ENCODE measurements around the gene TUBB8B.
"Not testable (repeated sequence)": the region's sequence is repeated elsewhere in the genome, so short reads cannot be mapped to it uniquely, and the experiment has no call there.

The TUBB8B gene

DNA sequence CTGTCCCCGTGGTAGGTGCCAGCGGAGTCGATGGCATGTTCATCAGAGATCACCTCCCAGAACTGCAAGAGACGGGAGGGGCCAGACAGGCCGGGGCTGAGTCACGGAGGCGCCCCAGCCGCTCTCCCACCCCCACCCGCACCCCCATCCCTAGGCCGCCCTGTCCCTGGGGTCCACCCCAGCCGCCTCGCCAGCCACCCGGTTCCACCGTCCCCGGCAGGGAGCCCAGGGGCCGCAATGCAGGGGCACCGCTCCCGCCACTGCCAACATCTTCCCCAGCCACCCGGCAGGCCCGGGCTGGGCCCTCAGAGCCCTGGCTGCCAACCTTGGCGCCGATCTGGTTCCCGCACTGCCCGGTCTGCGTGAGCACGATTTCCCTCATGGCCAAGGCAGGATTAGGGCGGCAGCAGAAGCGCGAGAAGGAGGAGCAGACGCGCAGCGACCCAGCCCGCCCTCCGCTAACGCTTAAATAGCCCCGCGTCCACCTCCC, at the start of gene TUBB8B:
Gene TUBB8B (minus strand): TSS at position 440 of the 490 bp plus-strand sequence. CDS start 58 bp downstream, at position 382.
- DNase-seq = not testable (repeated sequence)

DNA sequence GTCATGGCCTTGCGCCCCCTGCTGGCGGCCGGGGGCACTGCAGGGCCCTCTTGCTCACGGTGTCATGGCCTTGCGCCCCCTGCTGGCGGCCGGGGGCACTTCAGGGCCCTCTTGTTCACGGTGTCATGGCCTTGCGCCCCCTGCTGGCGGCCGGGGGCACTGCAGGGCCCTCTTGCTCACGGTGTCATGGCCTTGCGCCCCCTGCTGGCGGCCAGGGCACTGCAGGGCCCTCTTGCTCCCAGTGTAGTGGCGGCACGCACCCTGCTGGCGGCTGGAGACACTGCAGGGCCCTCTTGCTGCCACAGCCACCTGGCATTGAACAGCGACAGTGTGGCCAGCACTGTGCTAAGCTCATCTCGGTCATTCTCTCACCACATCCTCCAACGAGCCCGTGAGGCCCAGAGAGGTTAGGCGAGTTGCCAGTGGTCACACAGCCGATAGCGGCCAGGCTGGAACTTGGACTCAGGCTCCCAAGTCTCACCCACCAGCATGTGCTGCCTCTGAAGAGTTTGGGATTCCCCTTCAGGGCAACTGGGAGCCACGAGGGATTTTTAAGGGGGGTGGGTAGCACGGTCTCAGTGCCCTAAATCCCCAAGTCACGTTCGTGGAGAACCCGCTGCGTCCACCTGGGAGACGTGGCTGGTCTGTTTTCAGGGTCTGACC, 48.0 kb upstream of the TUBB8B start:
- DNase-seq = not testable (repeated sequence)

DNA sequence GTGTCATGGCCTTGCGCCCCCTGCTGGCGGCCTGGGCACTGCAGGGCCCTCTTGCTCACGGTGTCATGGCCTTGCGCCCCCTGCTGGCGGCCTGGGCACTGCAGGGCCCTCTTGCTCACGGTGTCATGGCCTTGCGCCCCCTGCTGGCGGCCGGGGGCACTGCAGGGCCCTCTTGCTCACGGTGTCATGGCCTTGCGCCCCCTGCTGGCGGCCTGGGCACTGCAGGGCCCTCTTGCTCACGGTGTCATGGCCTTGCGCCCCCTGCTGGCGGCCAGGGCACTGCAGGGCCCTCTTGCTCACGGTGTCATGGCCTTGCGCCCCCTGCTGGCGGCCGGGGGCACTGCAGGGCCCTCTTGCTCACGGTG, 47.3 kb upstream of the TUBB8B start:
- not testable (repeated sequence) for DNase-seq

DNA sequence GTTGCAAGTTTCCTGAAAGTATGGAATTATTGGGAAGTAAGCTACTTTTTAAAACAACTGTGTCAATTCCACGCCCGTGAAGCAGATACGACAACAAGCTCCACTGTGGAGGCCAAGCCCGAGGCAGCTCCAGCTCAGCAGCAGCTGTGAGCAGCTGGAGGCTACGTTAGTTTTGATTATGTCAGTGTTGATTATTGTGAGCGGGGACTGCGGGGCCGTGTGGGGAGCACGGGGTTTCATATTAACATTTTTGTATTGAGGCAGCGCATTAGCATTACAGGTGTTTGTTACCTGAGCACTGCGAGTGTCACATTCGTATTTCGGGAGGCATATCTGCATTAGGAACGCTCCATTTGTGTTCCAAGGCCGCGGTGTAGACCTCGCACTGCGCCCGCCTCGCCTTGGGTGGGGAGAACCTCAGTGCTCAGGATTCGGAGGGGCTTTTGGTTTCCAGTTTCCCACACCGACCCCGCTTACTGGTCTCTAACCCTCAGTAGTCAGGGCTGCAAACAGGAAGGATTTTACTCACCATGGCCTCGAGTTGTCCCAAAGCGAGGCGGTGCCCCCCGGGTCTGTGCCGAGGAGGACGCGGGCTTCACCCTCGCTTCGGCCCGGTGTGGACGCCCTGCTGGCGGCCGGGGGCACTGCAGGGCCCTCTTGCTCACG, 46.8 kb upstream of the TUBB8B start:
- DNase-seq = not testable (repeated sequence)

DNA sequence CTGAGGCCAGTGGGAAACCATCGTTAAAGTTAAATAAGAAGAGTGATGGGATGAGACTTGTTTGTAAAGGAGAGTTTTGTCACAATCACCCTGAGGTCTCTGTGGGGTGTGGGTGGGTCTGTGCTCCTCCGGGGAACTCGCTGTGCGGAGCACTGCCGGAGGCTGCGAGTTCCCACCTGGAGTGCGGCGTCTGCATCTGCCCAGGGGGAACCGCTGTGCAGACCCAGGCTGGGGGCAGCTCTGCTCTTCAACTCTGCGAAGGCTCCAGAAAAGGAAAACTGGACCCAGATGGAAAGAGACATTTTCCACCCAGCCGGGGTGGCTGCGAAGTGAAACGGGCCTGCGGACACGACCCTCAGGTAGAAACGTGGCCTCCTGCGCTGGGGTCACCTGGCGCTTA, 46.2 kb upstream of the TUBB8B start:
- DNase-seq = not testable (repeated sequence)

DNA sequence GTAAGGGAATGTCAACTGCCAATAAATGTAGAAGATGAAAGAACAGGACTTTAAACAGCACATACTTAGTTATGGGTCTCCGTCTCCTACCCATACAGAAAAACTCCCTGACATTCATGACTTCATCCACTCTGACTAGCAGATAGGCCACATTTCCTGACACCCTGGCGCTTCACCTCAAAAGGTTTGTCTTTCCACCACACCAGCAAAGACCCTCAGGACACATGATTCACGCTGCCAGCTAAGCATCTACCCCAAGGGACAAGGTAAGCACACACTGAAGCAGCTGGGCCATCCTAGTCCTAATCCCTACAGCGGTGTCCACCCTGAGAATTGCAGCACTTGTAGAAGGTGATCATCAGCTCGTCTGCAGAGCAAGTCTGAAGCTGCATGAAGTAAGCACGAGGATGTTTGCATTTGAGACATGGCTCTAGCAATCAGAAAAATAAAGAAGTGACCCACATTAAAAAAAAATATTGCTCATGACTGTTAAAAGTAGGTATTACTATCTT, 44.5 kb upstream of the TUBB8B start:
- DNase-seq = not testable (repeated sequence)

DNA sequence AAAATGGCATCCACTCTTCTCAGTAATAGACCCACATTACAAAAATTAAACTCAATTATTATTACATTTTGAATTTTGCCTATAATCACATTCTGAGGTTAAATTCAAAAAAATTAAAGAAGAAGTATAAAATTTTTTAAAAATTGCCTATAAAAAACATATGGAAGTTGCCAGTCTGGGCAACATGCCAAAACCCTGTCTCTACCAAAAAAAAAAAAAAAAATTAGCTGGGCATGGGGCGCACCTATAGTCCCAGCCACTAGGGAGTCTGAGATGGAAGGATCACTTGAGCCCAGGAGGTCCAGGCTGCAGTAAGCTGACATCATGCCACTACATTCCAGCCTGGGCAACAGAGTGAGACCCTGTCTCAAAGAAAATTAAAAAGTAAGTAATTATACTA, 42.1 kb upstream of the TUBB8B start:
- not testable (repeated sequence) for DNase-seq

DNA sequence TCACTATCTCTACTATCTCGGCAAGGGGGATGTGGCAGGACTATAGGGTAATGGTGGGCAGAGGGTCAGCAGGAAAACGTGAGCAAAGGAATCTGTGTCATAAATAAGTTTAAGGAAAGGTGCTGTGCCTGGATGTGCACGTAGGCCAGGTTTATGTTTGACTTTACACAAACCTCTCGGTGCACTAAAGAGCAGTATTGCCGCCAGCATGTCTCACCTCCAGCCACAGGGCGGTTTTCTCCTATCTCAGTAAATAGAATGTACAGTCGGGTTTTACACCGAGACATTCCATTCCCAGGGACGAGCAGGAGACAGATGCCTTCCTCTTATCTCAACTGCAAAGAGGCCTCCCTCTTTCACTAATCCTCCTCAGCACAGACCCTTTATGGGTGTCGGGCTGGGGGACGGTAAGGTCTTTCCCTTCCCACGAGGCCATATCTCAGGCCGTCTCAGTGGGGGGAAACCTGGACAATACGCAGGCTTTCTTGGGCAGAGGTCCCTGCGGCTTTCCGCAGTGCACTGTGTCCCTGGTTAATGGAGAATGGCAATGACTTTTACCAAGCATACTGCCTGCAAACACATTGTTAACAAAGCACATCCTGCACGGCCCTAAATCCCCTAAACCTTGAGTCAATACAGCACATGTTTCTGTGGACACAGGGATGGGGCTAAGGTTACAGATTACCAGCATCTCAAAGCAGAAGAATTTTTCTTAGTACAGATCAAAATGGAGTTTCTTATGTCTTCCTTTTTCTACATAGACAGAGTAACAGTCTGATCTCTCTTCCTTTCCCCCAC, 41.2 kb upstream of the TUBB8B start:
- not testable (repeated sequence) for DNase-seq

DNA sequence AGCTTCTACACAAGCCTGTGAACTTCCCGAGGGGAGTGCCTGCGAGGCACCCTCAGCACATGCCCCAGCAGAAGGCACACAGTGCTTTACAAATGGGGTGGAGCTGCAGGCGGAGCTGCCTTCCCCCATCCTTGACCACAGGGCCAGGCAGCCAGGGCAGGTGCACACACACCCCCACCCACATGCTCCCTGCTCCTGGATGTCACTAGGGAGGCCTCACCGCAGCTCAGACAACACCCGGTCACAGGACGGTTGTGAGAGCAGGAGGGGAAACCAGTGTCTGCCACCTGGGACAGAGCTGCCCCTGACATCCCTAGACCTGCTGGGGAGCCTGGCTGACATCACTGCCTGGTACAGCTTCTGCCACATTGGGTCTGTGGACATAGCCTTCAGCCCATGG, 39.7 kb upstream of the TUBB8B start:
- DNase-seq = not testable (repeated sequence)

DNA sequence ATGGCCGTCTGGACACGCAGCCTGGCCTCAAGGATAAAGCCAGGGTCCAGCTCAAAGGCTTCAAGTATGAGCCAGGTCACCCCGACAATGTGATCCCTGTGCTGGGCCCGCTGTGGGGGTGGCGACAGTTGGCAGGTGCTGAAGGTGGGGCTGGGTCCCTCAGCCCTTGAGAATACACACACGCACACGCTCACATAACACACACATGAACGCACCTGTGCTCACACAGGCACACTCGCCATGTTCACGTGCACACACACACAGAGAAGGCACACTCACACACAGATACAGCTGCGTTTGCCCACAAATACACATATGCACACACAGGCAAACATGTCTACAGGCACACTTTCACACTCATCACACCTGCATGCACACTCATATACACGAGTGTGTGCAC, 35.4 kb upstream of the TUBB8B start:
- DNase-seq = not testable (repeated sequence)

DNA sequence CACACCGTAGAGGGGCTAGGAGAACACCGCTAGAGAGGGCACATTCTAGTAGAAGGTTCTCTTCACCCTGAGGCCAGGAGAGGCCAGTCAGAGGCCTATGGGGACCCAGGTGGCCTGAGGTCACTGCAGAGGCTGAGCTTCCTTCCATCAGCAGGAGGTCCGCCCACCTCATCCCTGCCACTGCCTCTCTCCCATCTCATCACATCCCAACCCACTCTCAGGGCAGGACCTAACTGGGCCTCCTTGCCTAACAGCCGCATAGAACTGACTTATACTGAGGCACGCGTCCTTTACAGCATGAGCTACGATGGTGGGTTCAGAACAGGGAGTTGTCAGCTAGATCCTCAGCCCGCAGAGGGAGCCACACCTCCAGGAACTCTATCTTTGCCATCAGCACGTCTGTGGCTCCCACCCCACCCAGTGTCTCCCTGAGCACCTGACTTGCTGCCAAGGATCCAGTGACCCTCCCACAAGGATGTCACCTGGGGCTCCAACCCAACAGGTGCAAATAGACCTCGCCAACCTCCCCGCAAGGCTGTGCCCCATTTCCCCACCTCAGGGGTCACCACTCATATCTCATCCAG, 33.3 kb upstream of the TUBB8B start:
- not testable (repeated sequence) for DNase-seq

DNA sequence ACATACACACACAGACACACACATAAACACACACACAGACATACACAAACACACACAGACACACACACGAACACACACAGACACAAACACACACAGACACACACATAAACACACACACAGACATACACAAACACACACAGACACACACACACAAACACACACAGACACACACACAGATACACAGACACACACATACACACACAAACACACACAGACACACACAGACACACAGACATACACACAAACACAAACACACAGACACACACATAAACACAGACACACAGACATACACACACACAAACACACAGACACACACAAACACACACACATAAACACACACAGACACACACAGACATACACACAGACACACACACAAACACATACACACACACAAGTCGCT, 31.5 kb upstream of the TUBB8B start:
- DNase-seq = not testable (repeated sequence)

DNA sequence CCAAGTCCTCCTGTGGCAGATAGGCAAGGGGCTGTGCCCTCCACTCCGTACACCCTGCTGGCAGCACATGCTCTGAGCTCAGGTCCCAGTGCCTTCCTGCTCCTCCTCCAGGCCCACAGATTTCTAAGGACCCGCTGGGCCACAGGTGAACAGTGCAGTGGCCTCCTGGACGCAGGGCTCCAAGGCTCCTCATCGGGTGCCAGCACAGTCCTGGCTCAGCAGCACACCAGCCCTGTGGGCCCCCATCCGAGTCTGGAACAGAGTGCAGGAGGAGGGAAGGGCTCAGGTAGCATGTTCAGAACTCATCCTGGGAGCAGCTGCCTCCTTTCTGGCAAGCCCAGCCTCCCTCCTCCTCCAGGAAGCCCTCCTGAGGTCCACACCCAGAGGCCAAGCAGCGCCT, 30.8 kb upstream of the TUBB8B start:
- DNase-seq = not testable (repeated sequence)

DNA sequence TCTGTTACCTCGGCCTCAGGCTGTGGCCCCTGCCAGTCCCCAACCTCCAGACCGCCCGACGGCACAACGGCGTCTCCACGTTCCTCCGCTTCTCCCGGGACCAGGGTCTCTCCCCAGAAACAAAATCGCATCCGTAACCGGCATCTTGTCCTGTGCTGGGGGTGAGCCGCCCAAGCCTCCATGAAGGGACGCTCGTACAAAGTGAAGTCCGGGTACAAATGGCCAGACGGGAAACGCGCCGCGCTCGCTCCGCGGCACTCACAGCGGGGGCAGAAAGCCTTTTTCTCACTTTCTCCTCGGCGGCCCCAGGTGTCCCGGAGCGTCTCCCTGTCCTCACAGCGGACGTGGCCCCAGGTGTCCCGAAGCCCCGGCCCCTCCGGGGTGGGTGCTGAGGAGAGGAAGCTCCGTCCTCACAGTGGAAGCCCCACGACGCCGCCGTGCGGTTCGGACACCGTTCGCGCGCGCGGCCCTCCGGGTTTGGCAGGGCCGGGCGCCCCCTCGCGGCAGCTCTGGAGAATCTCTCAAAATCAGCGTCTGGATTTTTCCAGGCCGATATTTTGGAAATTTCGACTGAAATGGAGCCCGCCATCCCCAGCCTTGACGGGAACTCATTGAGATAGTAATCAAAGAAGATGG, 26.2 kb upstream of the TUBB8B start:
- DNase-seq = not testable (repeated sequence)

DNA sequence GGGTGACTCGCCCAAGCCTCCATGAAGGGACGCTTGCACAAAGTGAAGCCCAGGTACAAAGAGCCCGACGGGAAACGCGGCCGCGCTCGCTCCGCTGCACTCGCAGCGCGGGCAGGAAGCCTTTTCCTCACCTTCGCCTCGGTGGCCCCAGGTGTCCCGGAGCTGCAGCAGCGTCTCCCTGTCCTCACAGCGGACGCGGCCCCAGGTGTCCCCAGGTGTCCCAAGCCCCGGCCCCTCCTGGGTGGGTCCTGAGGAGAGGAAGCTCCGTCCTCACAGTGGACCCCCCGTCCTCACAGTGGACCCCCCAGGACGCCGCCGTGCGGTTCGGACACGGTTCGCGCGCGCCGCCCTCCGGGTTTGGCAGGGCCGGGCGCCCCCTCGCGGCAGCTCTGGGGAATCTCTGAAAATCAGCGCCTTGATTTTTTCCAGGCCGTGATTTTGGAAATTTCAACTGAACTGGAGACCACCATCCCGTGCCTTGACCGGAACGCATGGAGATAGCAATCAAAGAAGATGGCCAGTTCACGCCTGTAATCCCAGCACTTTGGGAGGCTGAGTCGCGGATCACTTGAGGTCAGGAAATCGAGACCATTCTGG, 23.9 kb upstream of the TUBB8B start:
- not testable (repeated sequence) for DNase-seq

DNA sequence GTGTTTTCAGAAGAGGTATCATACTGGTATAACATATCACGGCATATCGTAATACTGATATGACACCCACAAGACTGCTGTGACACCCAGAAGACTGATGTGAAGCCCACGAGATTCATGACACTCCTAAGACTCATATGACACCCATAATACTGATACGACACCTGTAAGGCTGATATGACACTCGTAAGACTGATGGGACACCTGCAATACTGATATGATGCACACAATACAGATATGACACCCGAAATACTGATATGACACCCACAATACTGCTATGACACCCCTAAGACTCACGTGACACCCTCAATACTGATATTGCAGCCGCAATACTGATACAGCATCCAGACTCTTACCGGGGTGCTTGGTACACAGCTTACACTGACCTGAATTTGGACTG, 18.3 kb upstream of the TUBB8B start:
- not testable (repeated sequence) for DNase-seq

DNA sequence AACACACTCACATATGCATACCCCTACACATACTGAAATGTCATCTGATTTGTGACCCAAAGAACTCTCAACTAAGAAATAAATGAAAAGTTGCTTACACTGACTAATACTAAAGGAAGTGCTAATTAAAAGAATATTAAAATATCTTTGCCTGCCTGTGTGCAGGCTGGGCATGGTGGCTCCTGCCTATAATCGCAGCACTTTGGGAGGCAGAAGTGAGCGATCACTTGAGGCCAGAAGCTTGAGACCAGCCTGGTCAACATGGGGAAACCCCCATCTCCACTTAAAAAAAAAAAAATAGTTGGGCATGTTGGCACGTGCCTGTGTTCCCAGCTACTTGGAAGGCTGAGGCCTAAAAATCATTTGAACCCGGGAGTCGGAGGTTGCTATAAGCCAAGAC, 14.9 kb upstream of the TUBB8B start:
- not testable (repeated sequence) for DNase-seq

DNA sequence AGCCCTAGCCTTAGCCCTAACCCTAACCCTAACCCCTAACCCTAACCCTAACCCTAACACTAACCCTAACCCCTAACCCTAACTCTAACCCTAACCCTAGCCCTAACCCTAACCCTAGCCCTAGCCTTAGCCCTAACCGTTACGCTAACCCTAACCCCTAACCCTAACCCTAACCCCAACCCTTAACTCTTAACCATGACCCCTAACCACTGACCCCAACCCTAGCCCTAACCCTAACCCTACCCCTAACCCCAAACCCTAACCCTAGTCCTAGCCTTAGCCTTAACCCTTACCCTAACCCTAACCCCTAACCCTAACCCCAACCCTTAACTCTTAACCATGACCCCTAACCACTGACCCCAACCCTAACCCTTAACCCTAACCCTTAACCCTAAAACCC, 14.2 kb upstream of the TUBB8B start:
- not testable (repeated sequence) for DNase-seq

DNA sequence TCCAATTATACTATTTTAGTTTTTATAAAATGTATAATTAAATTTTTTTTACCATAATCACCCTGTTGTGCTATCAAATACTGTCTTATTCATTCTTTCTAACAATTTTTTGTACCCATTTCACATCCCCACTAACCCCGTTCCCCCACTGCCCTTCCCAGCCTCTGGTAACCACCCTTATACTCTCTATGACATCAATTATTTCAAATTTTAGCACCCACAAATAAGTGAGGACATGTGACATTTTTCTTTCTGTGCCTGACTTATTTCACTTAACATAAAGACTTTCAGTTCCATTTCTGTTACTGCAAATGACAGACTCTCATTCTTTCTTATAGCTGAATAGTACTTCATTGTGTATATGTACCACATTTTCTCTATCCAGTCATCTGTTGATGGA, 5.0 kb upstream of the TUBB8B start:
- DNase-seq = not testable (repeated sequence)

DNA sequence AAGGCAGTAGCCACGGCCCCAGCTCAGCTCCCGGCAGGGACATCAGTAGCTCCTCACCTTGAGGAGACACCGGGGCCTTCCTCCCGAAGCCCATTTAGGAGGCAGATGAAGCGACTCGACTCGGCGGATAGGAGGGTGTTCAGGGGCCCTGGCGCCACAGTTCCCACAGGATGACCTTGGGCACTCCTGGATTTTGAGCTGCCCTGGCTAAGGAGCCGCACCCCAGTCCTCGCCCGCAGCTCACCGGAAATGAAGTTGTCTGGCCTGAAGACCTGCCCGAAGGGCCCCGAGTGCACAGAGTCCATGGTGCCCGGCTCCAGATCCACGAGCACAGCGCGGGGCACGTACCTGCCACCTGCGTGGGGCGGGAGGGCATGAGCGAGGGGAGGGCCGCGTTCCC, 719 bp downstream of the TUBB8B start:
- not testable (repeated sequence) for DNase-seq

DNA sequence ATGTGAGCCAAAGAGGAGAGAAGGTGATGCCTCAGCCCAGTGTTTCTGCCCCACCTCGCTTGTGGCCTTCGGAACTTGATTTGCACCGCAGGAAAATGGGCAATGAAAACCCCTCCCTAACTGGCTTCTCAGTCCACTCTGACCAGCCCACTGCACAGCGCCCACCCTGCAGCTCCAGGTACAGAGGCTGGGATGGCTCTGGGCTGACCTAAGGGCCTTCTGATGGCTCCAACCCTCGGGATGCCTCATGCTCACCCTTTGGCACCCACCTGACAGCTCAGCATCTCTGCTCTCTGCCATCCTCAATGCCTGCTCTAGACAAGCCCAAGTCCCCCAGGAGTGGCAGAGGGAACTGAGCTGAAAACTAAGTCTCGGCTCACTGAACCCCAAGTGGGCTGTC, 36.2 kb downstream of the TUBB8B start:
- not testable (repeated sequence) for DNase-seq

DNA sequence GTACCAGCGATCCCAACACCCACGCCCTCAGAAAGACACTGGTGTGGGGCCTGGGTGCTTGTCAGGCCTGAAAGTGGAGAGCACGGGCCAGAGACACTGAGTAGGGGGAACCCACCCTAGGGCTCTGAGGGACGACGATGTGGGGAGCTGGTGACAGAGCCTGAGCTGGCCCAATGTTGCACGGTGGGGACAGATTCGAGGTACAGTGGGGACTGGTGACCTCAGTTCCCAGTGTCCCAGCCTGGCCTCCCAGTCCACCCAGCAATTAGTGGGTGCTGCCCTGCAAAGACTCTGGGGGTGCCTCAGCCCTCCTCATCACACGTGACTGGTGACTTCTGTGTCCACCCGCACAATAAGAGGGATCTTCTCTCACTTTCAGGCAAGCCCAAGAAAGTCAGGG, 36.6 kb downstream of the TUBB8B start:
- not testable (repeated sequence) for DNase-seq
